ENCODE measurements around the gene ME3. TPM values are rescaled to one million over a fixed set of nuclear protein-coding genes. Genes with fewer than 3 reads are reported as not detected.

The ME3 gene
- total RNA-seq, 1 donor = 19.9 TPM

GRCh38 chr11:86487671-86488070 is 184.7 kb downstream of the ME3 start:
- DNase-seq (ENCODE audit: low read depth) = no peak
- TF ChIP-seq CTCF (IDR thresholded peaks at IDR 0.05; ENCODE audit: insufficient read depth, low read depth, low read length) = no peak
- H3K4me3 ChIP-seq (ENCODE audit: low read depth, low read length) = no peak overlapping the region

GRCh38 chr11:86486261-86487030 is 186.0 kb downstream of the ME3 start:
- no peak overlapping the region for H3K4me3 ChIP-seq (ENCODE audit: low read depth, low read length)
- no peak for DNase-seq (ENCODE audit: low read depth)
- TF ChIP-seq CTCF (IDR thresholded peaks at IDR 0.05; ENCODE audit: insufficient read depth, low read depth, low read length) = no peak

- DNase-seq (ENCODE audit: low read depth) = no peak
These were observed 187.6 kb downstream of the ME3 start for GRCh38 chr11:86484795-86485166.

GRCh38 chr11:86483940-86484794 is 188.2 kb downstream of the ME3 start:
- H3K4me3 ChIP-seq (ENCODE audit: low read depth, low read length) = no peak overlapping the region
- peak; percentile 94 for DNase-seq (ENCODE audit: low read depth)
- TF ChIP-seq CTCF (IDR thresholded peaks at IDR 0.05; ENCODE audit: insufficient read depth, low read depth, low read length) = no peak

More at GRCh38 chr11:86484795-86485166, 187.6 kb downstream of the ME3 start:
- H3K4me3 ChIP-seq (ENCODE audit: low read depth, low read length) = no peak overlapping the region
- no peak for TF ChIP-seq CTCF (IDR thresholded peaks at IDR 0.05; ENCODE audit: insufficient read depth, low read depth, low read length)

DNA sequence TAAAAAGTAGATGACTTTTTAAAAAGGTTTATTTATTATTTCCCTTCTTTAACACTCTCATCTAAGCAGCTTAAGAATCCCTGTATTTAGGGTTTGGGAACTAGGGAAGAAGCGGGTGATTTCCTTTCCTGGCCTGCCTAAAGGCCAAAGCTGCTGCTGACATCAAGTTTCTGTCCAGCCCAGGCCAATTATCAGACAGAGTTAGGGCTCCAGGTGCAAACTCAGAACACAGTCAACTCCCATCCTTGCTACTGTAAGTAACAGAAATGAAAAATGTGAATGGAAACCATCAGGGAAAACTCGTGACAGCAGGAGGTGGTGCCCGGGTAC is 188.8 kb downstream of the ME3 start:
- no peak for TF ChIP-seq CTCF (IDR thresholded peaks at IDR 0.05; ENCODE audit: insufficient read depth, low read depth, low read length)
- no peak for DNase-seq (ENCODE audit: low read depth)
- no peak overlapping the region for H3K4me3 ChIP-seq (ENCODE audit: low read depth, low read length)

GRCh38 chr11:86482692-86483091 is 189.7 kb downstream of the ME3 start:
- DNase-seq (ENCODE audit: low read depth) = peak; percentile 57
- no peak for TF ChIP-seq CTCF (IDR thresholded peaks at IDR 0.05; ENCODE audit: insufficient read depth, low read depth, low read length)
- no peak overlapping the region for H3K4me3 ChIP-seq (ENCODE audit: low read depth, low read length)
